SU-DHL-6 (cell line): ENCODE measurements around the gene CCL1.

Experiments used
- CTCF ChIP-seq: fragments of 200-600 bp; sonication (generic); IDR thresholded peaks from one replicate; pipeline ENCODE4 v1.5.1; 2017; ENCODE audit warnings: antibody characterized with exemption, mild to moderate bottlenecking, low read length, moderate library complexity; ENCODE audit not compliant: insufficient read depth, poor library complexity, severe bottlenecking
- EZH2phosphoT487 ChIP-seq: fragments of 200-600 bp; sonication (generic), shearing (Covaris generic); conservative IDR thresholded peaks from 2 replicates; pipeline ENCODE4 v1.6.1; 2018; ENCODE audit warnings: mild to moderate bottlenecking, antibody characterized with exemption, low read length, moderate library complexity, mixed read lengths

GRCh38 chr17:34371405-34372100 lies 8.5 kb upstream of the CCL1 start:
- TF ChIP-seq CTCF = no peak
- TF ChIP-seq EZH2phosphoT487 = no peak
